Umbilical cord (tissue), 2 donors: ENCODE data around the gene CYBRD1. TPM values are rescaled to one million over a fixed set of nuclear protein-coding genes. Genes with fewer than 3 reads are reported as not detected.
"Not testable (repeated sequence)": the region's sequence is repeated elsewhere in the genome, so short reads cannot be mapped to it uniquely, and the experiment has no call there.

Experiments
- DNase-seq: peaks from one replicate; pipeline ENCODE4 v3.0.0-alpha.2; 2015; ENCODE audit warnings: low spot score
- total RNA-seq: library from RNA; depleted of rRNA; stranded (reverse); fragments of >200 nt; gene quantifications from one replicate; pipeline ENCODE4 v1.2.3, GENCODE V29; 2014; ENCODE audit warnings: low replicate concordance; ENCODE audit not compliant: insufficient read depth

CYBRD1 gene, protein sequence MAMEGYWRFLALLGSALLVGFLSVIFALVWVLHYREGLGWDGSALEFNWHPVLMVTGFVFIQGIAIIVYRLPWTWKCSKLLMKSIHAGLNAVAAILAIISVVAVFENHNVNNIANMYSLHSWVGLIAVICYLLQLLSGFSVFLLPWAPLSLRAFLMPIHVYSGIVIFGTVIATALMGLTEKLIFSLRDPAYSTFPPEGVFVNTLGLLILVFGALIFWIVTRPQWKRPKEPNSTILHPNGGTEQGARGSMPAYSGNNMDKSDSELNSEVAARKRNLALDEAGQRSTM
- total RNA-seq: 289 TPM

DNA sequence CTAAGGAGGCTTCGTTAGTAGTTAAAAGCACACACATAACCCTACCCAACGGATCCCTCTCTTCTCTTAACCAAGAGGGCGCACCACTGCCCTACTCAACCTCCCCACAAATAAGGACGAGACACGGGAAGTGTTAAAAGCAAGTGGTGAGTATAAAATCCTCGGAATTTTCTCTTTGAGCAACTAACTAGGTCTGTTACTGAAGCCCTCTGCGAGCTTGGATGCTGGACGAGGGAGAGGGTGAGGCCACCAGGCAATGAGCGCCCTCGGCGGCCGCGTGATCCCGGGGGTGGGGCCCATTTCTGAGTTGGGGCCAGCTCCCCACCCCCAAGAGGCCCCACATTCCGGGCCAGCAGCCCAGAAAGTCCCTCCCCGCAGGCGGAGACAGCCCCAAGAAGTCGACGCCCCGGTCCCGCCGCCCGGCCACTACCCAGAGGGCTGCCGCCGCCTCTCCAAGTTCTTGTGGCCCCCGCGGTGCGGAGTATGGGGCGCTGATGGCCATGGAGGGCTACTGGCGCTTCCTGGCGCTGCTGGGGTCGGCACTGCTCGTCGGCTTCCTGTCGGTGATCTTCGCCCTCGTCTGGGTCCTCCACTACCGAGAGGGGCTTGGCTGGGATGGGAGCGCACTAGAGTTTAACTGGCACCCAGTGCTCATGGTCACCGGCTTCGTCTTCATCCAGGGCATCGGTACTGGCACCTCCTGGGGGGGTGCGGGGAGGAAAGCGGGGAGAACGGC is at the start of gene CYBRD1:
TSS of gene CYBRD1 (plus strand) at position 423 of the 736 bp plus-strand sequence. CDS start at position 495, 72 bp downstream.
- peak; percentile 95 for DNase-seq

DNA sequence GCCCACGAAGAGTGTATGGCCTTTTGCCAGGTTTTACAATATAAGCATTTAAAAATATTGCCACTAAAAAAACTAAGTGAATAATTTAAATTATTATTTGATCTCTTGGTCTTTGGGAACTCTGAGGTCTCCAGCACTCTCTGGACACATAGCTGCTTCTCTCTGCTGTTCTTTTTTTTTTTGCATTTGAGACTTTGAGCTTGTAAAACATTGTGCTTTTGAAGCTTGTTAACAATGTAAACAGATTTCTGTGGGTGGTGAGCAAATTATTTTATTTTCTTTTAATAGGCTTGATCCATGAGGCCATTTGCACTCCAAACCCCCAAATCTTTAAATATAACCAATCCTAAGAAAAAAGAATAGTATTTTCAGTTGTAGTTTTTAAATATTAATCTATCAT is 46.3 kb upstream of the CYBRD1 start:
- no peak for DNase-seq

DNA sequence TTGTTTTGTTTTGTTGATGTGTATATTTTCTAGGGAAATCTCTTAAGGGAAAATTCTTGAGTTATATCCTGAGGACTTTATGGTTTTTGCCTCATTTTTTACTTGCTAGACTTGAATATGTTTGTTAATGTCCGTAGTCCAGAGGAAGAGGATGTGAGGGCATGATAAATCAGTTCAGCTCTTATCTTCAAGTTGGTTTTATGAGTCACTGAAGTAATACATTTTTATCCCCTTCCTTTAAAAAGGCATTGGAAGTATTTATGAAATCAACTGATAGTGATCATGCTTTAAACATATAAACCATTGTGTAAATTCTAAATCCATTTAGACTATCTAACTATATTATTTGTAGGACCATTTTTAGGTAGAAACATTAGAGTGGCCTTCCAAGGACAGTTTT is 43.9 kb upstream of the CYBRD1 start:
- peak; percentile 44 for DNase-seq

DNA sequence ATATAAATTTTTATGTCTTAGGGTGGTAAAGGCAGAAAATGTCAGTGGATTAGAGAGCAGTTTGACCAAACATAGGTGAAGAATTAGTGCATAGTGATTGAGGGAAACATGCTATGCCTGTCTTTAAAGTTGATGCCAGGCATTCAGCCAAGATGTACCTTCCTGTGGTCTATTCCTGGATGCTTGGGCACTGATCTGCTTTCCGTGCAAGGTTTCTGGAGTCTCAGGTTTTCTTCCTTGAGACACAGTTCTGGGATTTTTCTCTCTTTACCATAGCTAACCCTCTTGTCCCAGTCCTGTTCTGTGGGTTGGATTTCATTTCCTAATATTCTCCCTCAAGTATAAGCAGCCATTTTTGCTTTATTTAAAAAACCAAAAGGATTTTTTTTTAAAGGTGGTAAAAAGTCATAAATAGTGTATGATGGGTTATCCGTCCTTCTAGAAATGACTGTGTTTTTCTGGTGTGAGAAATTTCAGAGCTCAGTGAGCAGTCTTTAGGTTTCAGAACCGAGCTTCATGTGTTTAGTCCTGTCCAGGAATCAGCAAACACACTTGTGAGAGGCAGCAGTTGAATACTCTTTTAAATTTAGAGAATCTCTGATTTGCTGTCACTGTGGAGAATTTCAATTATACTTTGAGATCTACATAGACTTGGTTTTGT is 43.0 kb upstream of the CYBRD1 start:
- DNase-seq: no peak

DNA sequence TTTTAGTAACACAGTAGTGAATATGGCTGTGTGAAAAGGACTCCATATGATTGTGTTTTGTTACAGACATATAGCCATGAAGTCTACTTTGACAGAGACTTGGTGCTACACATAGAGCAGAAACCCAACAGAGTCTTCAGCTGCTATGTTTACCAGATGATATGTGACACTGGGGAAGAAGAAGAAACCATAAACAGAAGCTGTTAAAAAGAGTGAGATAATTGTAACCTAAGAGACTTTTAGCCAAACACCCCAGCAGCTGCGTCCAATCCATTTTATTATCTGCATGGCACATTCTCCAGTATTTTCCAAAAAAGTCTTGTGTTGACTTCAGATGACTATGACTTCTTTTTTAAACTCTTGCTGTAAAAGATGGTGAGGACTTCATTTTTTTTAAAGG is 41.4 kb upstream of the CYBRD1 start:
- DNase-seq: no peak

DNA sequence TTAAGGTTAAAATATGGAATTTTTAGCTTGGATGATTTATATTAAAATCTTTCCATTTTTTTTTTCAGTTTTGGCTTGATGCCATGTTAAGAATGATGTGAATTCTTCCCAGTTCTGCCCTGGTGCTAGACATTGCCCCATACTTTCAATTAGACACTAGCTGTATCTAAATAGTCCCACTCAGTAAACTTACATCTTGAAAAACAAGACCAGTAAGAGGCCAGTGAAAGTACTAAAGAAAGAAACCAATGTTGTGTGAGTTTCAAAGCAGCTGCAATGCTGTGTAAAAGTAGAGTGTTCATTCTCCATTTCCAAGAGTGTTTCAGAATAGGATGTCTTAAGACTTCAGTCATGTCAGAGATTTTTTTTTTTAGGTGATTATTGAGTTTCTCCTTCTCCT is 40.0 kb upstream of the CYBRD1 start:
- DNase-seq: no peak

DNA sequence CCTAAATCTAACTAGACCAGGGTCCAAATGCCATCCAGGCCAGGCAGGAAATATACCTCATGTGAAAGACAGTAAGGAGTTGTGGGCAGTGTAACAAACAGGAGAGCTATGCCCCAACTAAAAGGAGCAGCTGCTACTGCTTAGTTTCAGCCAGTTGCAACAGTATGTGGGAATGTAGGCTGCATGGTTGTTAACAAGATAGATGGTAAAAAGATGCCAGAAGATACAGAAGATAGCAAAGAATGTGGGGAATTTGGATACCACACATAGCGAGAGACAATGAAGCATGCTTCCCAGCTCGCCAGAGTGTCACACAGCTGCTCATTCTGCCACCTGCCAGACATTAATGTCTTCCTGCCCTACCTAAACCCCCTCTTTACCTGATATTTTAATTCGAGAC is 39.4 kb upstream of the CYBRD1 start:
- no peak for DNase-seq

DNA sequence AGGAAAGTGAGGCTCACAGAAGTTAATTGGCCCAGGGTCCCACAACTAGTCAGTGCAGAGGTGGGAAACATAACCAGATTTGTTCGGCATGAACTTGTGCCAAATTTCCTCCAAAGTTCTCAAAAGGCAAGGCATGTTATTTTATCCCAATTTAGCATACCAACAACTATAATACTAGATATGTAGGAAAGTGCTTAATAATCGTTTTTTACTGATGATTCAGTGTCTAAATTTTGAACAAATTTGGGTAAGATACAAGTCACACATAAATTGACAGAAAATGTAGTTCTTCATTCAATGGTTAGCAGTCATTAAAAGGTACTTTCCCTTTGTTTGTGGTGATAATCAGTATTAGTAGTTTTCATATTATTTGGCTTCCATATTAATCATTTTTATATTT is 38.5 kb upstream of the CYBRD1 start:
- no peak for DNase-seq

DNA sequence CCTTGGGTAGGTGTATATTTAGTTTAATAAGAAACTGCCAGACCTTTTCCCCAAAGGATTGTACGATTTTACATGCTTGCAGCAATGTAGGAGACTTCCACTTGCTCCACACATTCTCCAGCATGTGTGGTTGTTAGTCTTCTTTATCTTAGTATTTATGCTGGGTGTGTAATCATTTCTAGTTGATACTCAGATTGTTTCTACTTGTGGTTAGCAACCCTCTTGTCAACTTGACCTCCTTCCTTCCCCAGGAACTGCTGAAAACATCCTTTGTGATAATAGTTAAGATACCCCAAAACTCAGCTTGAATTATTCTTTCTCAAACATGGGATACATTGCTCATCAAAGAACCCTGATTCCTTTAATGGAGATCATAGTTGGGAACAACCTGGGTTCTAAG is 37.2 kb upstream of the CYBRD1 start:
- no peak for DNase-seq

DNA sequence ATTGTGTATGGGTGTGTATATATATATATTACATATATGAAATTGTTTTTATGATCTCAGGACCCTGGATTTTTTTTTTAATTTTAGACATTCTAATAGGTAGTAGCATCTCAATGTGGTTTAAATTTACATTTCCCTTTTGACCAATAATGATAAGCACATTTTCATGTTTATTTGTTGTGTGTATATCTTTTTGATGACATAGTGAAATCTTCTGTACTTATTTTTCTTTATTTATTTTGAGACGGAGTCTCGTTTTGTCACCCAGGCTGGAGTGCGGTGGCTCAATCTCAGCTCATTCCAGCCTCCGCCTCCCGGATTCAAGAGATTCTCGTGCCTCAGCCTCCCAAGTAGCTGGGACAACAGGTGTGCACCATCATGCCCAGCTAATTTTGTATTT is 35.1 kb upstream of the CYBRD1 start:
- no peak for DNase-seq

DNA sequence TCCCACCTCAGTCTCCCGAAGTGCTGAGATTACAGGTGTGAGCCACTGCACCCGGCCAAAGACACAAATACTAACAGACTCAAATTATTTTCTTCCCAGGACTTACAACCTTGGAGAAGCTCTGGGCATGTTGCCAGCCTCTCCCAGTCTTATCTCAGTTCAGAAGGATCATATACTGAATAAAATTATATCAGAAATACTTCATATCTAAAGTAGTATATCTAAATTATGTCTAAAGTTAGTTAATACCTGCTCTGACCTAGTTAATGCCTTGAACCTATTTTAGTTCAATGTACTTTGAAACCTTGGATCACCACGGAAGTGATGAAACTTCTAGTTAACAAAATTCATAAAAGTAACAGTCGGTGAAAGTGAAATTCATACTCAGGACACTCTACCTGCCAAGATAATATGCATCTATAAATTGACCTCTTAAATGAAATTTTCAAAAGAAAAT is 34.4 kb upstream of the CYBRD1 start:
- no peak for DNase-seq

DNA sequence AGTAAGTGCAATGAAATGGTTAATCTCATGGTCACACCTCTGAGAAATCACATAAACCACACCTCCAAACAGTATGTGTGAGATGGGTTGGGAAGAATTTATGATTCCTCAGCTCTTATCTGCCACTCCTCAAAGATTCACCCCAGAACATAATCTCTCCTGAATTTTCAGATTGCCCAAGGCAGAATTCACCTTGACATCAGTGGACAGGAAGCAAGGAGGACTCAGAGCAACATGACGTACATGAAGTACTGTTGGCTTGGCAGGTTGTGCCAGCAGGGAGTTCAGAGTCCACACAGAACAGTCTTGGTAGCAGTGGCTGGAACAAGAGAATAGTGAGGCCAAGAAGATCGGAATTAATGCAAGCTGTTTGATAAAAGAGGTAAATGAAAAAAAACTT is 31.7 kb upstream of the CYBRD1 start:
- no peak for DNase-seq

DNA sequence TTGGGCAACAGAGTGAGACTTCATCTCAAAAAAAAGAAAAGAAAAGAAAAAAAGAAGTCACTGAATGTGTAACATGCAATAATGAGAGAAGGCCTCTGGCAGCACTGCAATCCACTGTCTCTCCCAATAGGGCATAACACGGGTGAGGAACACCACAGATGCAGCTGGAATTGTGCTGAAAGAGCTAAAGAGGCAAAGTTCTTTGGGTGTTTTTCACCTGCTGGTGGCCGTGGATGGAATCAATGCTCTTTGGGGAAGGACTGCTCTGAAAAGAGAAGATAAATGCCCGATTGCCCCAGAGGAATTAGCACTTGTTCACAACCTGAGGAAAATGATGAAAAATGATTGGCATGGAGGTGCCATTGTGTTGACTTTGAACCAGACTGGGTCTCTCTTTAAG is 31.0 kb upstream of the CYBRD1 start:
- no peak for DNase-seq

DNA sequence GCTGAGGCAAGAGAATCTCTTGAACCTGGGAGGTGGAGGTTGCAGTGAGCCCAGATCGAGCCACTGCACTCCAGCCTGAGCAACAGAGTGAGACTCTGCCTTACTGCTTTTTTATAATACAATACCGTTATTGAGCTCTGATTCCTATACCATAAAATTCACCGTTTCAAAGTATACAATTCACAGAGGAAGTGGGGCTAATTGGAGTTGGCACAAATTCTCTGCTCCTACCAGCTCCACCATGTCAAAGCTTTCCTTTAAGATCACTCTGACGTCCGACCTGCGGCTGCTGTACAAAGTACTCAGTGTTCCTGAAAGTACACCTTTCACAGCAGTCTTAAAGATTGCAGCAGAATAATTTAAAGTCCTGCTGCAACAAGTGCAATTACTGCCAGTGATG is 29.6 kb upstream of the CYBRD1 start:
- no peak for DNase-seq

DNA sequence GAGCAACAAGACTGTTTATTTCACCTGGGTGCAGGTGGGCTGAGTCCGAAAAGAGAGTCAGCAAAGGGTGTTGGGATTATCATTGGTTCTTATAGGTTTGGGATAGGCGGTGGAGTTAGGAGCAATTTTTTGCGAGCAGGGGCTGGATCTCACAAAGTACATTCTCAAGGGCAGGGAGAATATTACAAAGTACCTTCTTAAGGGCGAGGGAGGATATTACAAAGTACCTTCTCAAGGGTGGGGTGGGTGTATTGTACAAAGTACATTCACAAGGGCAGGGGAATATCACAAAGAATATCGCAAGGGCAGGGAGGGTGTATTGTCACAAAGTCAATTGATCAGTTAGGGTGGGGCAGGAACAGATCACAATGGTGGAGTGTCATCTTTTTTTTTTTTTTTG is 24.6 kb upstream of the CYBRD1 start:
- DNase-seq: not testable (repeated sequence)

DNA sequence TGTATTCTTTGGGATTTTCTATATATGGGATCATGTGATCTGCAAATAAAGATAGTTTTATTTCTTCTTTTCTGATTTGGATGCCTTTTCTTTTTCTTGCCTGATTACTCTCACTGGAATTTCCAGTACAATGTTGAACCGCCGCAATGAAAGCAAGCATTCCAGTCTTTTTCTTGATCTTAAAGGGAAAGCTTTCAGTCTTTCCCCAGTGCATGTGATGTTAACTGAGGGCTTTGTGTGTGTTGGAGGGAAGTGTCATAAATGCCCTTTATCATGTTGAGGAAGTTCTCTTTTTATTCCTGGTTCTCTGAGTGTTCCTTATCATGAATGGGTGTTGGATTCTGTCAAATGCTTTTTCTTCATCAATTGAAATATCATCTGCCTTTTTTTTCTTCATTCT is 16.9 kb upstream of the CYBRD1 start:
- DNase-seq: no peak

DNA sequence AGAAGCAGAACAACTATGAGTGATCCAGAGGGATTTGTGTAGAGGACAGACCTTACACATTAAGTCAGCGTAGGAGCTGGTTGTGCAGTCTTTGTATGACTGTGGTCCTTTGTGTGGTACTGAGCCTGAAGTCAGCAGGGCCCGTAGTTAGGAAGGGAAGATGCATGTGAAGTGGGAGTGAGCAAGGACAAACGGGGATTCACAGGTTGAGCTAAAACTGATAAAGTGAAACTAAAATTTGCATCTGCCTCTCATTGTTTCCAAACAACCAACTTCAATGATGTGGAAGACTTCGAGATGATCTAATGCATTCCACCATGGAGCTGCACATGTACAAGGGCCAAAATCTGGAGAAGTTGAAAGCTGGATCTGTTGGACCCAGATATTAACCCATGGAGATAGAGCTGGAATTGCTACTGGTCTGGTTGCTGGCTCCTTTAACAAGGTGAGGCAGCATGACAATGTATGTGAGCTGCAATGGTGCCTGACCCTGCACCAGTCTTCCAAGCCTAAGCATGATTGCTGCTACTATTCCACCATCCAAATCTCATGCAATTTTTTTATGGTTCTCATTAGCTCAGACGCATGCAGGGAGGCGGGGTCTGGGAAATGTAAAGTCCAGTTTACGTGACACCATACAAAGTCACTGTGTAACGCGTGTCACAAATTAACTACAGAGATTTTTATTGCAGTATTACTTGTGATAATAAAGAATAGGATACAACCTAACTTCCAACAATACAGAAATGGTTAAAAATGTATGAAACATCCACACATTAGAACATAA is 12.1 kb upstream of the CYBRD1 start:
- no peak for DNase-seq

DNA sequence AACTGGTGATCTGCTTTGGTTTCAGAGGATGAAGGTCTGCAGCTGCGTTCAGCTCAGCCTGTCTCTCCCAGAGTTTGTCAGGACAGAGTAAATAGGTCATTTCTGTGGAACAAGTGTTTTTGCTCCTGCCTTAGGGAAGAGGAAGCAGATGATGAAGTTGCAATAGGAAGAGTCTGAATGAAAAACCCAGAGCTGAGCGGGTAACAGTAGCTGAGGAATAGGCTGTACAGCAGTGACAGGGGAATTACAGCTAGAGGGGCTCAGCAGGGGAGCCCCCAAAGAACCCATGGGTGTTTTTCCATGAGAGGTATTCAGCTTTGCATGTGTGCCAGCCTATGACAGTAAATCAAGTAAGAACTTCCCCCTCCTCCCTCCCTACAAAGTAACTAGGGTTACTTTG is 10.3 kb upstream of the CYBRD1 start:
- no peak for DNase-seq

DNA sequence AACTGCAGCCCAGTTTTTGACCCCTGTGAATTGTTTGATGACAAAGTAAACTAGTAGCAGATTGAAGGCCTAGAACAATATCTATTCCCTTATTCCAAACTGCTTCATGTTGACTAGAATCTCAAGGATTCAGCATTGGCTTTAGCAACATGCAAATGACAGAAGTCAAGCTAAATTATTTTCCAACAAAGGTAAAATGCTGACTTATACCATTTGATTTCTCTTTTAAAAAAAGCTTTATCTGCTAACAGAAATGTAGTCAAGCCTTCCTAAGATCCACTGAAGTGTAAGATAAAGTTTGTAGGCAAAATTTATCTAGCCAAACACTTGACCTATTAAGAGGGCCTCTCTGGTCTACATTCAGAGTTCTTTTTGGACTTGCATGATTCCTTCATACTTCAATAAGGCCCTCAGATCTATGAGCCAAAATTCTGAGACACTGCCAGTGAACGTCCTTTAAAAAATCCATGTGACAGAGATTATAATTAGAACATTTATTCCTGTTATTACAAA is 9.5 kb upstream of the CYBRD1 start:
- no peak for DNase-seq

DNA sequence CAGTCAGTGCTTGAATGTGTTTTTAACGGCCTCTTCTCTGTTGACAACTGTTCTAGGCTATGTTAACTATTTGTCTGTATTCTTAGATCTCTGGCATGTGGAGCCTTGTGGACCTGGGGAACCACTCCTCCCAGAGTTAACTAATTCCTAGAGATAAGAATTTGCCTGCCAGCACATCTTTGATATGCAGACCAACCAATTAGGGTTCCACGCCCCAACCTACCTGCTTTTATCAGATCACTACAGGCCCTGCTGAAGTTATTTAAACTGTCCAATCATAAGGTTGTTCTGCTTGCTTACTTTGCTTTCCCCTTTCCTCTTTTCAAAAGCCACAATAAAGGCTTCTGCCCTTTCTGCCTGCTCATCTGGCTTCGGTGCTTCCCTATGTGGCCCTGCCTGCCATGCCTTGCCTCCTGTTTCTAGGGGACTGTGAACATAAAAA is 8.5 kb upstream of the CYBRD1 start:
- DNase-seq: no peak

DNA sequence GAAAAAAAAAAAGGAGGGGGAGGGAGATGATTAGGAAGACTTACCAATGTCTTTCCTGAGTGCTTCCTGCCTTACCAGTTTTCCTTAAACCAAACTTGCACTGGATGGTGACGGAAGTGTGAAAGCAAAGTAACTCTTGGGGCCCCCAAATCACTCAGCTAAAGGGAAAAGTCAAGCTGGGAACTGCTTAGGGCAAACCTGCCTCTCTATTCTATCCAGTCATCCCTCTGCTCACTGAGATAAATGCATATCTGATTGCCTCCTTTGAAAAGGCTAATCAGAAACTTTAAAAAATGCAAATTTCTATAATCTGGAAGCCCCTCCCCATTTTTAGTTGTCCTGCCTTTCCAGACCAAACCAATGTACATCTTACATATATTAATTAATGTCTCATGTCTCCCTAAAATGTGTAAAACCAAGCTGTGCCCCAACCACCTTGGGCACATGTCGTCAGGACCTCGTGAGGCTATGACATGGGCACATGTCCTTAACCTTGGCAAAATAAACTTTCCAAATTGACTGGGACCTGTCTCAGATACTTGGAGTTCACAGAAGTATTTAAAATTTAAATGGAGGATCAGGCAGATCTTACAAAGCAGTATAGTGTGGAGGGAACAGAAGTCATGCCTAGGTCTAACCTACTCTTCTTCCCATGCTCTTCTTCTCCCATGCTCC is 7.2 kb upstream of the CYBRD1 start:
- no peak for DNase-seq
